Urothelium cell line (cell line): ENCODE measurements around the gene C3orf49.
A peak's percentile ranks its signal among the peaks of the same experiment; 100 is the strongest.

Experiments
- DNase-seq: peaks from one replicate; pipeline ENCODE4 v3.0.0; 2011; ENCODE audit warnings: low spot score, mixed read lengths
- FAIRE-seq: peaks from 2 replicates; lab custom pipeline; 2011; peaks lifted over from hg19 to GRCh38; lab: Jason Lieb, UNC

C3orf49 gene

DNA sequence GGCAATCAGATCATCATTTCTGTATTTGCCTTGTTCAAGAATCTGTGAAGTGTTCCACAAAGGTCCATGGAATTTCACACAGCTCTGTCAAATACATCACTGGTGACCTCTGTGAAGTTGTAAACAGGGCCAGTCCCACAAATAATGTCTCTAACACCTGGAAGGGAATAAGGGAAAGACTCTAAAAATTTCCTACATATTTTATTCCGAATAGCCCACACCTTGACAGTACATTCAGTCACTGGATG, at the start of gene C3orf49:
Gene C3orf49 (plus strand): TSS at position 149 of the 248 bp plus-strand sequence. CDS start 173 bp downstream, outside the sequence.
- DNase-seq, result no peak
- no peak for FAIRE-seq

DNA sequence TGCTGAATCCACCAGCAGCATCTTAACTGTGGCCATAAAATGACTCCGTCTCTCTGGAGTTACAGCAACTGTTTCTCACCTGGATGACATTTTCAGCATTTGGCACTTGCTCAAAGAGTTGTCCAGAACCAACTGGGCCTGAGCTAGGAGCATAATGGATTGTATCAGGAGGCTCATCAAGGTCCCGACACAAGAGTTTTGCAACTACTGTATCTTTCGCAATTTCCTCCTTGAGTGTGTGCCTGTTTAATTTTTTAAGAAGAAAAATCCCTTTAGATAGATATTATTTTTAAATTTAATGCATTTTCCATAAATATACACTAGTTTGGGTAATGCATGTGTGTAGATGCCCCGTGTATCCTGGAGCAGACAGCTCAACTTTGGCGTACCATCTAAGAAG, 44.3 kb upstream of the C3orf49 start:
- FAIRE-seq (no peak), DNase-seq (no peak)

DNA sequence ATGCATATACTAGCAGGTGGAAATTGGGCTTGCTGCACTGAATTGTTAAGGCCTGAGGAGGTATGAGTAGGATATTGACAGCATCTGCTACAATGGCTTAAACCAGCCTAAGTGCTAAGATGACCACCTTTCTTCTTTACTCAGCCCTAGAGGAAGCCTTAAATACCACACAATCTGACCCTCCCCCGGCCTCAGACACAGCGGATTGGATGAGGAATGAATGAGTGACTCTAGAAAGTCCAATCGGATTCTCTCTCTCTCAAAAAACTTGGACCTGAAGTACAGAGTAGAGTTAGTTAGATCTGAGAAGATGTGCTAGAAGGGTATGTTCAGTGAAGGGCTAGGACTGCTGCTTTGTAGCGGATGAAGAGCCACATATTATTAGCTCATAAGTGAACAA, 39.9 kb upstream of the C3orf49 start:
- FAIRE-seq (no peak), DNase-seq (no peak)

DNA sequence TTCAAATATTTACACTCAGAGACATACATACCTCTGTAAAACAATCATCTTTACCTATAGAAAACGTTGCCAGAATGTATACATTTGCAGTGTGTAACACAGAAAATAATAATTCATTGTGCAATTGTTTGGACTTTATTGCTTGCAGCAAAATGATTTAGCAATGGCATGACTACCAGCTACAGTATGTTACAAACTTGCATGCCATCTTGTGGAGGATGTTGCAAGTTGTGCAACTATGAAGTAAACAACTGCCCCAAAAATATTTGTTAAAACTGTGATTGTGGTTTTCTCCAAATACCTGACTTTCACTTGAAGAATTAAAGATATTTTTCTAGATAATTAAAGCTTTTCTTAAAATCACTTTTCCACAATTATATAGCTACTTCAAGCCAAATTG, 27.1 kb upstream of the C3orf49 start:
- peak; percentile 9 for DNase-seq
- FAIRE-seq, result no peak

GRCh38 chr3:63795438-63795837, 23.7 kb upstream of the C3orf49 start:
- DNase-seq (no peak), FAIRE-seq (no peak)

DNA sequence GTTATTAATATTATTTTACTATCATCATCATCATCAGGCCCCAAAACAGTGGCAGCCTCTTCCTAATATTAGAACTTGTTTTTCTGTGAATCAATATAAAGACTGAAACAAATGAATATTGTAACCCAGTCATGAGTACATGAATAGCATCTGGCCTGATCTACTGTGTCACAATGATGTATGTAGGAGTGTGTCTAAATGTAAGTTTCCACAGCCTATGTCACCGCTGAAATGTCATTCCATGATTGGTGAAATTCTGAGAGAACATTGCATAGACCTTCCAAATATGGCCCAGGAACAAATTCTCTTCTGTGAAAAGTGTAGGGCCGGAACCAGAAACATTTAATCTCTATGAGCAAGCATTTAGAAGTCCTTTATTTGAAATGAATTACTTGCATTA, 20.6 kb upstream of the C3orf49 start:
- FAIRE-seq (no peak), DNase-seq (no peak)

DNA sequence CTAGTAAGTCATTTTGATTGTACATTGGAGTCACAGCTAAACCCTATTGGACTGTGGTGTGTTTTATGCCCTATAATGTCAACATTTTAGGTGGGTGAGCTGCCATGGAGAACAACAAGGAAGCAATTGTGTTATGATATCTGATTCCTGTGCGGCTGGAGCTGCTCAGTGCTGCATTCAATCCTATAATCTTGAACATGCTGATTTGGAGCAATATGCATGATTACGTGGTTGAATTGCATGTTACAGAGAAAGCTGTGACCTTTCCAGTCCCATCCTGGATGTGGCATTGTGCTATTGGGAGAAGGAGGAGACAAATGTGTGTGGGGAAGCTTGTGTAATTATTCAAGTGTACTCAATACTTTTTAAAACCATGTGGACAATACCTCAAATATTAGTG, 20.1 kb upstream of the C3orf49 start:
- DNase-seq (no peak), FAIRE-seq (no peak)

DNA sequence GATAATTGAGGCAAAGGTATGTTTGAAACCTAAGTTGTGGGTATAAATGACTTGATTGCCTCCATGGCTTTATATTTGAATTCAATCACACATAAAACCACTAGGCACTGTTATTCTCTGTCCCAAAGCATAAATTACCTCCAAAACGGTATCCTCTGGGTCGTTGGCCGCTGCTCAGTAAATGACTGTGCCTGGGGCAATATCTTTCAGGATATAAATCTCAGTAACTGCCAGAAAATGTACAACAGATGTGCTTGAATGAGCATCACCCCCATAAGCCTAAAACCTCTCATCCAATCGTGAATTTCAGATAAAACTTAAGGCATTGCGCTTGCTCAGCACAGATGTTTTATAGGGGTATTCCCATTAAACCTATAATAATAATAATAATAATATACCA, 19.0 kb upstream of the C3orf49 start:
- FAIRE-seq (no peak), DNase-seq (no peak)

DNA sequence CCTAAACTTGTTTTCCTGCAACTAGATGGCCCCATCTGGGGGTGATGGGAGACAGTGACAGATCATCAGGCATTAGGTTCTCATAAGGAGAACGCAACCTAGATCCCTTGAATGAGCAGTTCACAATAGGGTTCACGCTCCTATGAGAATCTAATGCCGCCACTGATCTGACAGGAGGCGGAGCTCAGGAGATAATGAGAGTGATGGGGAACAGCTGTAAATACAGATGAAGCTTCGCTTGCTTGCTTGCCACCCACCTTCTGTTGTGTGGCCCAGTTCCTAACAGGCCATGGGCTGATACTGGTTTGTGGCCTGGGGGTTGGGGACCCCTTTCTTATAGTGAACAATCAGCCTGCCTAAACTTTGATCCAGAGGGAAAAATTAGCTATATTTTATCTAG, 15.2 kb upstream of the C3orf49 start:
- FAIRE-seq, result no peak
- DNase-seq, result no peak

- DNase-seq (no peak), FAIRE-seq (no peak)
Observed at GRCh38 chr3:63807961-63808565, 11.0 kb upstream of the C3orf49 start.

GRCh38 chr3:63808633-63809032, 10.5 kb upstream of the C3orf49 start:
- DNase-seq (no peak), FAIRE-seq (peak; percentile 59)

DNA sequence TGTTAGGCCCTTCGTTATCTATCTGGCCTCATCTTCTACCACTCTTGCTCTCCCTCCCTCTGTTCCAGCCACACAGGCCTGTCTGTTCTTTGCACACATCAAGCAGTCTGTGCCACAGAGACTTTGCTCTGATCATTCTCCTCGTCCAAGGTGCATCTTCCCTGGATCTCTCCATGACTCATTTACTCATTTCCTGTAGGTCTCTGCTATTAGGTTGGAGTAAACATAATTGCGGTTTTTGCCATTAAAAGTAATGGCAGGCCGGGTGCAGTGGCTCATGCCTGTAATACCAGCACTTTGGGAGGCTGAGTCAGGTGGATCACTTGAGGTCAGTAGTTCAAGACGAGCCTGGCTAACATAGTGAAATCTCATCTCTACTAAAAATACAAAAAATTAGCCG, 9.5 kb upstream of the C3orf49 start:
- peak; percentile 72 for DNase-seq
- FAIRE-seq, result no peak

GRCh38 chr3:63814237-63814636, 4.9 kb upstream of the C3orf49 start:
- FAIRE-seq (no peak), DNase-seq (no peak)

DNA sequence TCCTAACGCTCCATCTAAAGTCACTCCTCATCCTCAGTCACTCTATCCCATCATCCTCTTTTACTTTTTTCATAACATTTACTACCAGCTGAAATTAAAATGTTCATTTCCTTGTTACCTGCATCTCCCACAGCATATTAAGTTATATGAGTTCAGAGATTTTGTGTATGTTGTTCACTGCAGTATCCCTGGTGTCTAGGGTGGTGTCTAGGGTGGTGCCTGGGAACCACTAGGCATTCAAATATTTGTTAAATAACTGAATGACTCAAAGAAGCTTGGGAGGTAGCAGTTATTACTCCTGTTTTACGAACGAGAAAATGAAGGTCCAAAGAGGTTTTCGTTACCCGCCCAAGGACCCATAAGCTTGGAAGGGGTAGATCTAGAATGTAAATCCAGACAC, 1.9 kb upstream of the C3orf49 start:
- no peak for FAIRE-seq

GRCh38 chr3:63818282-63819150, 583 bp upstream of the C3orf49 start:
- peak; percentile 93 for FAIRE-seq

More for the DNA sequence above, 1.9 kb upstream of the C3orf49 start:
- no peak for DNase-seq

GRCh38 chr3:63824309-63824708, 5.2 kb downstream of the C3orf49 start:
- peak; percentile 21 for DNase-seq
- FAIRE-seq, result no peak

More at GRCh38 chr3:63818282-63819150, 583 bp upstream of the C3orf49 start:
- peak; percentile 49 for DNase-seq

DNA sequence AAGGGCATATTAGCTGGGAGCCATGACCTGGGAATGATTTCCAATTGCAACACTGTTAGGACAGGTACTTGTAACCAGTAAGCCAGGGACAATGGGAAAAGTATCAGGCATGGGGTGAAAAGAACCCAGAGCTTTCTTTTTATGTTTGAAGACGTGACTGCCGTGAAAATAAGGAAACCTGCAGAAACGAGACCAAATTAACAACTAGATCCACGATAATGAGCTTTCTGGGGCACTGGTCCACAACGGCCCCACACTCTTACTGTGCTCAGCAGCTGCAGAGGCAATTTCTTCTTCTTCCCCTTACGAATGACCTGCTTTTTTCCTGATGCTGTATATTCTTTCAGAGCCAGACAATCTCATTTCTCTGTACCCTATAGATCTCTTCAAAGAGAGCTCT, 11.4 kb downstream of the C3orf49 start:
- DNase-seq, result no peak
- no peak for FAIRE-seq

- DNase-seq, result no peak
- FAIRE-seq, result no peak
Observed at GRCh38 chr3:63832395-63832794, 13.3 kb downstream of the C3orf49 start.

DNA sequence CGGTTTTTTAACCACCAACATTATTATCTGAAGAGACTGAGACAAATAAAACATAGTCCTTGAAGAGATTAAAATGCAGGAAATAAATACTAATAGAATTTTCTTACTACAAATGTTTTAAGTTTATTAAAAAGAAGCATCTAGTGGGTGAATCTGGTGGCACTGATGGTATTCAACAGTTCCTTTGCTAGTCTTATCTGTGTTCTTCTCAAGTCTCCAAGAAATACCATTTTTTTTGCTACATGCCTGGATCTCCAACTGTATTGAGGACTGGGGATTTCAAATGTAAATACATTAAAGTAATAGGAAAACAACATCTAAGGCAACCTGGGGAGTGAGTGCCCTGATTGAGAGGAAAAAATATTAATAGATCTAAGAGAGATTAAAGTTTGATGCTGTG, 22.6 kb downstream of the C3orf49 start:
- DNase-seq, result no peak
- no peak for FAIRE-seq

- no peak for DNase-seq
- no peak for FAIRE-seq
Observed at GRCh38 chr3:63842127-63842526, 23.0 kb downstream of the C3orf49 start.

DNA sequence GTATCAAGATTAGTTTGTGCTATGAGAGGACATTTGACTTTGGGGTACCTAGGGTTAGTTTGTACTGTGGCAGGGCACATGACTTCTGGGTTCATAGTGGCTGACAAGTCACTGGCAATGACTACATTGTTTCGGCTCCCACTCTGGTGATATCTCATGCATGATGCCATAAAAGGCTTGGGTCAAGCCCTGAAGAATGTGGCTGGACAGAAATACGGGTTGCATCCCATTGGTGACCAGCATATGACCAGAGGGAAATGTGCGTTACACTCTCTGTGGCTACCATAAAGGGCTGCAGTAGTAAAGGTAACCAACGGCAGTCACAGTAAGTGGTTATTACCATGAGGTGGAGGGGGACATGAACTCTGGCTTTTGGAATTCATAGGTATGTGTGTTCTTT, 26.1 kb downstream of the C3orf49 start:
- no peak for FAIRE-seq
- DNase-seq, result no peak

GRCh38 chr3:63847718-63848450, 28.8 kb downstream of the C3orf49 start:
- FAIRE-seq (no peak), DNase-seq (no peak)
